ENCODE results near the gene ZNF765. TPM values are rescaled to one million over a fixed set of nuclear protein-coding genes. Genes with fewer than 3 reads are reported as not detected.
"Not testable (repeated sequence)": the region's sequence is repeated elsewhere in the genome, so short reads cannot be mapped to it uniquely, and the experiment has no call there.

ZNF765 gene
- total RNA-seq, 4 donors from 2014 or later: 10.4 to 16.9 (median 12.5) TPM

DNA sequence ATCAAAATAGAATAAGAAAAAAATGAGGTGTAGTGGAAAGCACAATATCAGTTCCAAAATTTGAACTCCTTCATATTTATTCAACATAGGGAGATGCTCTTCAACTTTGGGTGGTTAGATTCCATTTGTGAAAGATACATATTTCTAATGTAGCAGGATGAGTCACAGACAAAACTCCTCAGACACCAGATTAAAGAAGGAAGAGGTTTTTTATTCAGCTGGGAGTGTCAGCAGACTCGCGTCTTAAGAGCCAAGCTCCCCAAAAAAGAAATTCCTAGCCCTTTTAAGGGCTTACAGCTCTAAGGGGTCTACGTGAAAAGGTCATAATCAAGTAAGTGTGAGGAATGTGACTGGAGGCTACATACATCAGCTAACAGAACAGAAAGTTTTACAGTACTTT is 6.8 kb upstream of the ZNF765 start:
- Histone ChIP-seq H3K9me3 (no peaks in the 10 kb centered on the region), H3K36me3 (no peaks in the 10 kb centered on the region), H3K27ac (no peak overlapping the region), H3K4me1 (no peaks in the 10 kb centered on the region), H3K27me3 (no peaks in the 10 kb centered on the region), H3K4me3 (replicated peaks in 1 of 3) (no peak overlapping the region)
- intact Hi-C loops (cut with DNase I): no loop called here
- 75 to 85% methylated on average over 3 of the region's 3 CpGs for WGBS, 2 donors
- no peak for DNase-seq
- TF ChIP-seq, protein P1, sequence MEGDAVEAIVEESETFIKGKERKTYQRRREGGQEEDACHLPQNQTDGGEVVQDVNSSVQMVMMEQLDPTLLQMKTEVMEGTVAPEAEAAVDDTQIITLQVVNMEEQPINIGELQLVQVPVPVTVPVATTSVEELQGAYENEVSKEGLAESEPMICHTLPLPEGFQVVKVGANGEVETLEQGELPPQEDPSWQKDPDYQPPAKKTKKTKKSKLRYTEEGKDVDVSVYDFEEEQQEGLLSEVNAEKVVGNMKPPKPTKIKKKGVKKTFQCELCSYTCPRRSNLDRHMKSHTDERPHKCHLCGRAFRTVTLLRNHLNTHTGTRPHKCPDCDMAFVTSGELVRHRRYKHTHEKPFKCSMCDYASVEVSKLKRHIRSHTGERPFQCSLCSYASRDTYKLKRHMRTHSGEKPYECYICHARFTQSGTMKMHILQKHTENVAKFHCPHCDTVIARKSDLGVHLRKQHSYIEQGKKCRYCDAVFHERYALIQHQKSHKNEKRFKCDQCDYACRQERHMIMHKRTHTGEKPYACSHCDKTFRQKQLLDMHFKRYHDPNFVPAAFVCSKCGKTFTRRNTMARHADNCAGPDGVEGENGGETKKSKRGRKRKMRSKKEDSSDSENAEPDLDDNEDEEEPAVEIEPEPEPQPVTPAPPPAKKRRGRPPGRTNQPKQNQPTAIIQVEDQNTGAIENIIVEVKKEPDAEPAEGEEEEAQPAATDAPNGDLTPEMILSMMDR (IDR thresholded peaks at IDR 0.05): no peak
- no peak for TF ChIP-seq POLR2A (IDR thresholded peaks at IDR 0.05)

DNA sequence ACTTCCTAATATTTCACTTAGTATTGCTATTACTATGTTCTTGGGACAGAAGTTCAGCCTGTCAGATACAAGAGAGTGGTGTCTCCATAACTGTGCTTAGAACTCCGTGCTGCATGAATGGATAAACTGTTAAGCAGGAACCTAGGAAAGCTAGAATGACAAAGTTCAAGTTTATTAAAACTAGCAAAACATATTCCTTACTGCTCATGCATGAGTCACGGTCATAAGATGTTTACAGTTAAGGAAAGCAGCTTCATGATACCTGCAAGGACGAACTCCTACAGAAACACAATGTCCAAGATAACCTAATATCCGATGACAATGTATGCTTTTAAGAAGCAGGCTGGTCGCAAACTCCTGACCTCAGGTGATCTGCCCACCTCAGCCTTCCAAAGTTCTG is 6.0 kb upstream of the ZNF765 start:
- H3K27ac ChIP-seq: no peak overlapping the region
- H3K4me1 ChIP-seq: no peaks in the 10 kb centered on the region
- no peak for DNase-seq
- intact Hi-C loops (cut with DNase I): no loop called here
- H3K4me3 ChIP-seq (replicated peaks in 1 of 3): no peak overlapping the region
- H3K9me3 ChIP-seq: no peaks in the 10 kb centered on the region
- TF ChIP-seq POLR2A (IDR thresholded peaks at IDR 0.05): no peak
- TF ChIP-seq, protein P1 (IDR thresholded peaks at IDR 0.05): no peak
- H3K27me3 ChIP-seq: no peaks in the 10 kb centered on the region
- H3K36me3 ChIP-seq: no peaks in the 10 kb centered on the region
- 94 to 98% methylated on average over 5 of the region's 5 CpGs for WGBS, 2 donors

DNA sequence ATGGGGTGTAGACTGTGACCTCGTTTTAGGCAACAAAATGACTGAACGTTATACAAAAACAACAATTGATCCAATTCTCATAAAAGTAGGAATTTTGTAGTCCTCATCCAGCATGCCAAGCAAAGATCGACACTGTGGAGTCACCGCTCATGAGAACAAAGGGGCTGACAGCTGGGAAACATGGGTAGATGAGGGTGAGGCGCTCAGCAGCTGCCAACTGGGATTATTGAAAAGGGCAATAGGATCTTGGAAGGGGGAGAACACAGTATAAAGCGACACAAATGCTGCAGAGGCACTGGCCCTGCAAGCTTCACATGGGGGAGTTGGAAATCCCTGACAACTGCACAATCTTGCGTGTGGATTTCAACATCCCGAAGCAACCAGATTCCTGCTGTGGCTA is 5.4 kb upstream of the ZNF765 start:
- intact Hi-C loops (cut with DNase I): no loop called here
- no peak overlapping the region for H3K4me3 ChIP-seq (replicated peaks in 1 of 3)
- no peaks in the 10 kb centered on the region for H3K27me3 ChIP-seq
- no peak for DNase-seq
- H3K4me1 ChIP-seq: peaks cover 0 to 5% of the 10 kb centered on the region in 2 donors
- no peak overlapping the region for H3K27ac ChIP-seq
- no peaks in the 10 kb centered on the region for H3K36me3 ChIP-seq
- TF ChIP-seq, protein P1 (IDR thresholded peaks at IDR 0.05): no peak
- no peak for TF ChIP-seq POLR2A (IDR thresholded peaks at IDR 0.05)
- no peaks in the 10 kb centered on the region for H3K9me3 ChIP-seq
- WGBS, 2 donors: 65 to 76% methylated on average over 8 of the region's 8 CpGs

DNA sequence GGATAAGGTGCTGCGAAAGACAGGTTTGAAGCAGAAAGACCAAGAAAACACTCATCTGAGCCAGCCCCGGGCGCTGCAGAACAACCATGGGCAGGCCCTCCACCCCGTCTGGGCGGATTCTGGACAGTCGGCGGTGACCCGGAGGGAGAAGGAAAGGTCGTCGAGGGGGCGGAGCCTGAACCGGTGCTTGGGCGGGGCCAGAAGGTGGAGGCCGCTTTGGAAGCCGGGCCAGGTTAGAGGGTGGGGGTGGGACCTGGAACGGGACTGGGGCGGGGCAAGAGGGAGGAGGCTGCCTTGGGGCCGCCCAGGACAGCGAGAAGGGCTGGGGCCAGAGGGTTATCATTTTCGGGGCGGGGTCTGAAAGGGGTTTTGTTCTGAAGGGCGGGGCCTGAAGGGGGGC is 5.0 kb upstream of the ZNF765 start:
- DNase-seq: peak; percentile 23 to 24
- H3K36me3 ChIP-seq: no peaks in the 10 kb centered on the region
- intact Hi-C loops (cut with DNase I): loop anchor here (5.0 kb wide), 1 partner anchor 42 kb away; the partner anchor contains the start of gene ZNF761
- no peaks in the 10 kb centered on the region for H3K9me3 ChIP-seq
- no peak for TF ChIP-seq POLR2A (IDR thresholded peaks at IDR 0.05)
- TF ChIP-seq, protein P1 (IDR thresholded peaks at IDR 0.05): no peak
- no peak overlapping the region for H3K4me3 ChIP-seq (replicated peaks in 1 of 3)
- peaks cover 0 to 6% of the 10 kb centered on the region in 2 donors for H3K4me1 ChIP-seq
- no peaks in the 10 kb centered on the region for H3K27me3 ChIP-seq
- WGBS, 2 donors: 24 to 31% methylated on average over 21 to 22 of the region's 22 CpGs
- H3K27ac ChIP-seq: no peak overlapping the region

DNA sequence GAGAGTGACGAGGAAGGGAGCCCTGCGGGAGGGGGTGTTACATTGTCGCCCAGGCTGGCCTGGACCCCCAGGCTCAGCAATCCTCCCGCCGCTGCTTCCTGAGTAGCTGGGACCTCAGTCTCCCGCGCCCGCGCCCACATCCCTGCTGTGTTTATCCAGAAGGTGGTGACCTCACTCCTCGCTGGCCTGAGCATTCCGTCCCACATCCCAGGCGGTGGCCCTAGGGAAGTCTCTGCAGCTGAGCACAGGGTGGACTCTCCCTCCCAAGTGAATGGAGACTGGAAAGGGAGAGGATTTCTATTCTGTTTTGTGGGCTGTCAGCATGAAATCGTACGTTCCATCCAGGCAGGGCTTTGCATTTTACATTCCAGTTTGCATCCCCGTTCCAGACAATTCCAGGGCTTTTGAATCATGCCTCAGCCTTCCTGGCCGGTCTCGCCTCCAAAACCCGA is 401 bp upstream of the ZNF765 start:
- intact Hi-C loops (cut with DNase I): loop anchor here (5.0 kb wide), 1 partner anchor 38 kb away; the partner anchor contains the start of gene ZNF761

DNA sequence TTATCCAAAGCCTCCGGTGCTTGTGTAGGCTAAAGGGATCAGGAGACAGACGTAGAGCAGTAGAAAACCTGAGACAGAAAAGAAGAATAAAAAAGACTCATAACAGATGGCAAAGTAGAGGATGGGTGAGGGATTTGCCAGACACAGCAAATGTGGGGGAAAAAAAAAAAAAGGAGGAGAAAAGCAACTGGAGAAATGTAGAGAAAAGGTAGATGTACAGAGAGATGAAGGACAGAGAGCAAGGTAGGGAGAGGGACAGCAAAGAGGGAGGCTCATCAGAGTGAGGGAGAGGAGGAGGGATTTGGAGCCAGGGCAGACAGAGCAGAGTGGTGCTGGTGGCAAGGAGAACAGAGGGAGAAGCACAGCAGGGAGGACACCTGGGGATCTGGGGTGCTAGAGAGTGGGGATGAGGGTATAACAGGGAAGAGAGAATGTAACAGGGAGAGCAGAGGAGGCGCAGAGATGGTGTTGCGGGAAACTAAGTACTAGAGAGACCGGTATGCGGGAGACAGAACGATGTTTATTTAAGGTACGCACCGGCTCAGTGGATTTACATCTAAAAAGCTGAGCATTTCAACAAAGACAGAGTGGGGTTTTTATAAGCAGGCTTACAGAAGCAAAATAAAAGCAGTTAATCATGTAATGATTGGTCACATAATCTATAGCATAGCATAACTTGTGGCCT is 1.0 kb downstream of the ZNF765 start:
- WGBS, 2 donors: 5 to 13% methylated on average over 9 of the region's 9 CpGs
- DNase-seq; intact Hi-C loops (cut with DNase I); H3K27me3 ChIP-seq; H3K36me3 ChIP-seq; H3K9me3 ChIP-seq: not testable (repeated sequence)
- Histone ChIP-seq H3K27ac (peak overlapping the region in 2 of 3 donors; percentile 9 to 44), H3K4me3 (replicated peaks in 1 of 3) (peak overlapping the region; percentile 23 to 89 (median 47)), H3K4me1 (peaks cover 0 to 16% of the 10 kb centered on the region in 2 donors)

More for the DNA sequence above, 401 bp upstream of the ZNF765 start:
- Histone ChIP-seq H3K9me3 (no peaks in the 10 kb centered on the region), H3K36me3 (peaks cover 0 to 4% of the 10 kb centered on the region in 2 donors), H3K4me3 (replicated peaks in 1 of 3) (peak overlapping the region in 2 of 3 donors; percentile 47 to 89), H3K27me3 (no peaks in the 10 kb centered on the region), H3K4me1 (peaks cover 0 to 16% of the 10 kb centered on the region in 2 donors), H3K27ac (peak overlapping the region in 2 of 3 donors; percentile 30 to 41)
- 8% methylated on average over 17 of the region's 18 CpGs for WGBS, 2 donors
- TF ChIP-seq POLR2A (IDR thresholded peaks at IDR 0.05): no peak
- TF ChIP-seq, protein P1 (IDR thresholded peaks at IDR 0.05): no peak
- DNase-seq: peak; percentile 28 to 45
